Measurements from ENCODE around the gene APOH.
A peak's percentile ranks its signal among the peaks of the same experiment; 100 is the strongest.

The APOH gene

DNA sequence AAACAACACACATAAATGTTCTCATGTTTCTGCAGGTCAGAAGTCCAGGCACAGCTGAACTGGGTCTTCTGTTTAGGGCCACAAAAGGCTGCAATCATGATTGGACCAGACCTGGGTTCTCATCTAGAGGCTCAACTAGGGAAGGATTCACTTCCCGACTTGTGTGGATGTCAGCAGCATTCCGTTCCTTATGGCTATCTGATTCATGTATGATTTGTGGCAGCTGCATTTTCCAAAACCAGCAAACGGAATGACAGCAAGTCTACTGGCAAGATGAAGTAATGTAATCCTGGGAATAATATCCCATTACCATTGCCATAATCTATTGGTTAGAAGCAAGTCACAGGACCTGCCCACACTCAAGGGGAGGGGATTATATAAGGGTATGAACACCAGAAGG is 59.4 kb downstream of the APOH start:
- TF ChIP-seq, protein P1, sequence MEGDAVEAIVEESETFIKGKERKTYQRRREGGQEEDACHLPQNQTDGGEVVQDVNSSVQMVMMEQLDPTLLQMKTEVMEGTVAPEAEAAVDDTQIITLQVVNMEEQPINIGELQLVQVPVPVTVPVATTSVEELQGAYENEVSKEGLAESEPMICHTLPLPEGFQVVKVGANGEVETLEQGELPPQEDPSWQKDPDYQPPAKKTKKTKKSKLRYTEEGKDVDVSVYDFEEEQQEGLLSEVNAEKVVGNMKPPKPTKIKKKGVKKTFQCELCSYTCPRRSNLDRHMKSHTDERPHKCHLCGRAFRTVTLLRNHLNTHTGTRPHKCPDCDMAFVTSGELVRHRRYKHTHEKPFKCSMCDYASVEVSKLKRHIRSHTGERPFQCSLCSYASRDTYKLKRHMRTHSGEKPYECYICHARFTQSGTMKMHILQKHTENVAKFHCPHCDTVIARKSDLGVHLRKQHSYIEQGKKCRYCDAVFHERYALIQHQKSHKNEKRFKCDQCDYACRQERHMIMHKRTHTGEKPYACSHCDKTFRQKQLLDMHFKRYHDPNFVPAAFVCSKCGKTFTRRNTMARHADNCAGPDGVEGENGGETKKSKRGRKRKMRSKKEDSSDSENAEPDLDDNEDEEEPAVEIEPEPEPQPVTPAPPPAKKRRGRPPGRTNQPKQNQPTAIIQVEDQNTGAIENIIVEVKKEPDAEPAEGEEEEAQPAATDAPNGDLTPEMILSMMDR (IDR thresholded peaks at IDR 0.05; ENCODE audit: extremely low read depth, insufficient read depth, missing control alignments) = no peak
- in situ Hi-C loops (cut with MboI; ENCODE audit: low pct_unique_long_range_greater_than_20kb, low sequenced_read_pairs, unreplicated experiment) = loop anchor here (25.0 kb wide), 1 partner anchor 883 kb away; no protein-coding TSS in a partner anchor
- no peak for DNase-seq (ENCODE audit: low spot score)

DNA sequence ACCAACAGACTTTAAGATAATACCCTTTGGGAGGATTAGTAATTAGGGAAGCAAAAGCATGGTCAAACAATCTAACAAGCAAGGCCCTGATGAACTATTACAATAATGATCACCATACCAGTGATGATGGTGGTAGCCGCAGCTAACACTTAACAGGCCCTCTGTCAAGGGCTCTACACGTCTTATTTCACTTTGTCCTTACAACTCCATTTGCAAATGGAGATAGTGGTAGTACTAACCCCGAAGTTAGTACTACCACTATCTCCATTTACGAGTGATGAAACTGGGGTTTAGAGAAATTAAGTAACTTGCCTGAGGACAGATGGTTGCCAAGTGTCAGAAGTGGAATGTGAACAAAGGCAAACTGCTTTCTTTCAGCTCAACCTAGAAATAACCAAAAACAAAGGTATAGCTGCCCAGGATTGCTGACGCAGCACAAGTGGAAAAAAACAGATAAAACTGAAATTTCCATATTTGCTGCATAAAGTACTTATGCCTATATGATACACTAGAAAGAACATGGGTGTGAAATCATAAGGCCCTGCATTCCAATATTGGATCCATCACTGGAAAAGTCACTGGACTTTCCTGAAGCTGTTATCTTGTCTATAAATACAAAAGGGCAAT is 61.9 kb downstream of the APOH start:
- in situ Hi-C loops (cut with MboI; ENCODE audit: low pct_unique_long_range_greater_than_20kb, low sequenced_read_pairs, unreplicated experiment) = loop anchor here (25.0 kb wide), 1 partner anchor 880 kb away; no protein-coding TSS in a partner anchor

DNA sequence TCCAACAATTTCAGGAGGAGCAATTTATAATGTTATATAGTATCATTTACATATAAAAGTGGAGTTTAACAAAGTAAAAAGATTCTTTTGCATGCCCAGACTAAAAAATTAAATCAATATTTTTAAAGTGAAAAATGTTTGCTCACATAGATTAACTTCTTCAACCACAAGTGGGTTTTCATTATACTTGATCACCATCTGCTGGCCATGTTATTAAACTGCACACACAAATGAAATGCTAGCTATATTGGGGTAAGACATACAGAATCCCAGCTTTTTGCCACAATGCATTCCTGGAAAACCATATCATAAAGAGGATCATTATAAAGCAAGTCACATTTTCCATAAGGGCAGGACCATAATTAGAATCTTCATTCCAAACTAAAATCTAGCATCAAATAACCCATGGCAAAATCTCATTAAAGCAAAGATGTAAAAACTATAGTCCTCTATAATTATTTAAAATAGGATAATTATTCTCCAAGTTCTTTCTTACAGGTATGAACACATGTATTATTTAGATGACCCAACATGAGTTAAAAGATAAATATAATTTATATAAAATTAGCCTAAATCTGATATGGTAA is 63.6 kb downstream of the APOH start:
- TF ChIP-seq, protein P1 (IDR thresholded peaks at IDR 0.05; ENCODE audit: extremely low read depth, insufficient read depth, missing control alignments) = peak; percentile 63
- peak; percentile 54 for DNase-seq (ENCODE audit: low spot score)
- in situ Hi-C loops (cut with MboI; ENCODE audit: low pct_unique_long_range_greater_than_20kb, low sequenced_read_pairs, unreplicated experiment) = loop anchor here (25.0 kb wide), 1 partner anchor 878 kb away; no protein-coding TSS in a partner anchor

More for the DNA sequence above, 61.9 kb downstream of the APOH start:
- no peak for DNase-seq (ENCODE audit: low spot score)
- TF ChIP-seq, protein P1 (IDR thresholded peaks at IDR 0.05; ENCODE audit: extremely low read depth, insufficient read depth, missing control alignments) = no peak

Data from GM13977 (cell line).